ENCODE measurements around the gene LCE1E. TPM values are rescaled to one million over a fixed set of nuclear protein-coding genes. Genes with fewer than 3 reads are reported as not detected.

The LCE1E gene
- total RNA-seq, 1 donor from 2014 or later = not detected

DNA sequence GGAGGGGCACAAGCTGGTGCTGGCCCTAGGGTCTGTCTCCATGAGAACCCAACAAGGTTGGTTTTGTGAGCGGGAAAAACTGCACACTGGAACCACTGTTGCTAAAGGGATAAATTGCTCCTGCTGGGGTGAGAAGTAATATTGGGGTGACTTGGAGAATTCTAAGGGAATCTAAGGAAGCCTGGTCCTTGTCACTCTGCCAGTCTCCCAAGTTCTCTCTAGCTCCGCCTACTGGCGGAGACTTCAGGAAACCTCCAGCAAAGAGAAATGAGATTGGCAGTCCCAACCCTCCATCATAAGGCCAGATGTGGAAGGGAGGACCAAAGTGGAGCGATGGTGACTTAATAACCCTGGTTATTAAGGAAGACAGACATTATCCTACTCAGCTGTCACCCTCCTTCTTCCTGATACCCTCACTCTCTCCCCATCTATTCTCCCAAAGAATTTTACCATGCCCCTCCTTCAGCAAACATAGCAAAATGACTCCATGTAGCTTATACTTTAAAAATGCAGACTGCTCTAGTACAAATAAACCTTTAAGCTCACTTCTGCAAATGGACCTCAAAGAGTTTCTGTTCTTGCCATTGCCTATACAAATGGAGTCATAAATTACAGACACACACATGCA lies 8.4 kb upstream of the LCE1E start:
- DNase-seq (ENCODE audit: low spot score) = no peak

DNA sequence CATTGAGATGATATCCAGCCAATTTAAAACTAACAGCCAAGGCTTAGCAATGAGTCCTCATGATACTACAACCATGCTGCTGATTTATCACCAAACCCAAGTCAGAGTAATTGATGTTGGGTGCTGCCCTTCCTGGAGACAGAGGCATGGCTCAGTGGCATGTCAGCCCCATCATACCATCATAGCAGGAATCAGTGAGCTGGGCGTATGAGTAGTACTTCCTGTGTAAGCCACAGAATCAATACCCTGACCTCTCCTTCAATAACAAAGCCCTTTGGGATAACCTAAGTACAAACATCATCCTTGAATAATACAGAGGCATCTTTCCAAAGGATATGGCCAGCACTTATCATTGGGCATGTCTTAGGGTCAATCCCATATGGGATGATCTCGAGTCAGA lies 3.0 kb upstream of the LCE1E start:
- DNase-seq (ENCODE audit: low spot score) = no peak

DNA sequence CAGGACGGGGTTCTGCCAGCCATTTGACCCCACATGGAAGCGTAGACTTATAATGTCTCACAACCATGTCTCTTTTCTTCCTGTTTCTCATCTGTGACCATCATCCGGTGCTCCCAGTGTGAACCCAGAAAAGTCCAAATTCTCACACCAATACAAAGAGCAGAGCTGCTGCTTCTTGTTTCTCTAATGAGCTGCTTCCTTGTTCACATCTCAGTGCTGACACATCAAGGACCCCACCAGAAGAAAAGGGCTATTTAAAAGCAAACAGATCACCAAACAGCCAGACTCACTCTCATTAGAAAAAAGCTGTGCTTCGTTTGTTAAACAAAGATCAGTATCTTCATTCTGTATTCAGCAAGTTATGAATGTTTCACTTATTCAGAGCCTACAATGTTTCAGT lies 9.6 kb downstream of the LCE1E start:
- DNase-seq (ENCODE audit: low spot score) = no peak

GRCh38 chr1:152796421-152796820 lies 10.4 kb downstream of the LCE1E start, which contains the start of gene LCE1D:
TSS of gene LCE1D (plus strand) at chr1:152796721. CDS start at chr1:152797795, 1,074 bp downstream.
- no peak for DNase-seq (ENCODE audit: low spot score)

- DNase-seq (ENCODE audit: low spot score) = no peak
Measured at GRCh38 chr1:152801333-152801732, 15.3 kb downstream of the LCE1E start.

DNA sequence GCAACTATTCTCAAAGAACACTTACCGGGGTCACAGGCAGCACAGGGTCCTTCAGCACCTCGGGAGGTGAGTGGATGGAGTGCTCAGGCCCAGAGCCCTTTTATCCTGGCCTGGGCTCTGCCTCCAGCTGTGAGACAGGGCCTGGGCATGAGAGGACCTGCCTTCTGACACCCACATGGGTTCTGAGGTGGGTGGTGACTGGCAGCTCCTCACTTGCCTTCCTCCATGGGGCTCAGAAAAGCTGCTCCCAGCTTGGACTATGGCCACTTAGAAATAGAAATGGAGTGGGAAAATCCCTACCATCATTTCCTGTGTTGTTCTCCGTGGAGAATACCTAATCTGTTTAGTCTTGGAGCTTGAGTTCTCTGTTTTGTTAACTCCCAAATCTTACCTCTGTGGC lies 20.5 kb downstream of the LCE1E start, which contains the start of gene LCE1C:
TSS of gene LCE1C (minus strand) at position 76 of the 400 bp plus-strand sequence. CDS start 1,173 bp downstream, outside the sequence.
- DNase-seq (ENCODE audit: low spot score) = no peak

GRCh38 chr1:152811050-152811449 lies 25.0 kb downstream of the LCE1E start:
- no peak for DNase-seq (ENCODE audit: low spot score)

DNA sequence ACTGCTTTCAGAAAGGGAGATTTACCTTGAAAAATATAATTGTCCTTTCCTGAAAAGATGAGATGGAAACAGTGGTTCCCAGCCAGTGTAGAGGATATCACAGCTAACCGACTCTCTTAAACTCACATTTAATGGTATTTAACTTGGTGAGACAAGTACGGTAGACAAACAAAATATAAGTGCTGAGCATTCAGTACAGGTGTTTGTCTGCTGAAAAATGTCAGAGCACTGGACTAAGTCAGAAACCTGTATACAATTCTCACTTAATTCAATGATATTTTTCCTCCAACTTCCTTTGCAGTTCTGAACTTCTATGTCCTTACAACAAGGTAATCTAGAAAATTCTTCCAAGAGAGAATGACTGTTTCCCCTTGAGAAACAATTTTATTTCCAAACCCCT lies 25.6 kb downstream of the LCE1E start, which contains the start of gene LCE1B:
TSS of gene LCE1B (plus strand) at position 301 of the 400 bp plus-strand sequence. CDS start 476 bp downstream, outside the sequence.
- no peak for DNase-seq (ENCODE audit: low spot score)

DNA sequence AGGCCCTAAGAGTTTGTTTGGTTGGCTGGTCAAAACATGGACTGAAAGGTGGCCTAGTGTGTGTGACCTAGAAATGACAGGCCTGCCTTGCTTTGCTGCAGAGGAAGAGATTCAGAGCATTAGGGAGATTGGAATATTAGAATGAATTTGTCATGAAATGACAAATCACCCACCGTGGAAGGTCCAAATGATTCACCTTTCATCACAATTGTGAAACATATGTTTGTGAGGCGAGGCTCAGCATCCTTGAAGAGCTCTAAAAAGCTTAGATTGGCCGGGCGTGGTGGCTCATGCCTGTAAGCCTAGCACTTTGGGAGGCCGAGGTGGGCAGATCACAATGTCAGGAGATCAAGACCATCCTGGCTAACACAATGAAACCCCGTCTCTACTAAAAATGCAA lies 31.3 kb downstream of the LCE1E start:
- no peak for DNase-seq (ENCODE audit: low spot score)

DNA sequence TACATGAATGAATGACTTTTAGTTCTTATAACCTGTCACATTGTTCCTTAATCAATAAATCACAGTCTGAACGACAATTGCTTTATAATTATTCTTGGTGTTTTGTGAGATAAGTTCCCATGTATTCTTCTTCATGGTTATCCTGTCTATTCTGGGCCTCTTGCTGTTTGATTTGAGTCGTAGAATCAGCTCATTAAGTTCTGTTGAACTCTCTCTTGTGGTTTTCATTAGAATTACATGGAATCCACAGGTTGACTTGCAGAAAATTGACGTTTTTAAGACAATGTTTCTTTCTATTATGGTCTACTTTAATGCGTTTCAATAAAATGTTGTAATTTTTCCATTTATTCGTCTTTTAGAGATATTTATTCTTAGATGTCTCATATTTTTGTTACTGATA lies 37.2 kb downstream of the LCE1E start:
- no peak for DNase-seq (ENCODE audit: low spot score)

DNA sequence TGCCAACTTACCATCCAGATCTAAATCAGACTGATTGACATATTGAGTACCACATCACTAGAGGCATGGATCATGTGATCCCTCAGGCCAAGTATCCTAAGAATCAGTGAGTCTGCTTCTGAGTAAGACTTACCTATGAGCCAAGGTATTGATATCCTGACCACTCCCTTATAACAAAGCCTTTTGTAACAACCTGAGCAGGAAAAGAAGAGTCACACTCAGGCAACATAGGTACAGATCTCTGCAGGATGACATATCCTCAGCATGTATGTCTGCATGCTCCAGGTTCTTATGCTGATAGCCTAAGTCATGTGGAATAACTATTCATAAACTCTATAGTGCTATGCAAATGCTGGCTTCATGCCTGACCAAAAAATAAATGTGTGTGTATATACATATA lies 38.9 kb downstream of the LCE1E start:
- no peak for DNase-seq (ENCODE audit: low spot score)

- no peak for DNase-seq (ENCODE audit: low spot score)
Measured at GRCh38 chr1:152827173-152827572, 41.1 kb downstream of the LCE1E start, which contains the start of gene LCE1A. TSS of gene LCE1A (plus strand) at chr1:152827473. CDS start at chr1:152827473, 0 bp downstream.

GRCh38 chr1:152836870-152837269 lies 50.8 kb downstream of the LCE1E start:
- no peak for DNase-seq (ENCODE audit: low spot score)

Other genes with a start within 250 kb of the LCE1E start
- gene LCE3E, start 219.5 kb upstream of the LCE1E start, total RNA-seq = not detected
- not detected for gene LCE3D, start 205.7 kb upstream of the LCE1E start, total RNA-seq
- not detected for gene LCE3C, start 186.0 kb upstream of the LCE1E start, total RNA-seq
- not detected for gene LCE3B, start 172.4 kb upstream of the LCE1E start, total RNA-seq
- gene LCE3A, start 163.2 kb upstream of the LCE1E start, total RNA-seq = not detected
- not detected for gene LCE2D, start 122.9 kb upstream of the LCE1E start, total RNA-seq
- gene LCE2C, start 111.0 kb upstream of the LCE1E start, total RNA-seq = not detected
- not detected for gene LCE2B, start 100.1 kb upstream of the LCE1E start, total RNA-seq
- not detected for gene LCE2A, start 87.9 kb upstream of the LCE1E start, total RNA-seq
- not detected for gene LCE4A, start 78.1 kb upstream of the LCE1E start, total RNA-seq
- not detected for gene KPRP, start 28.2 kb upstream of the LCE1E start, total RNA-seq
- gene LCE1F, start 11.1 kb upstream of the LCE1E start, total RNA-seq = not detected
- not detected for gene LCE1D, start 10.5 kb downstream of the LCE1E start, total RNA-seq
- gene LCE1C, start 20.4 kb downstream of the LCE1E start, total RNA-seq = not detected
- gene LCE1B, start 25.7 kb downstream of the LCE1E start, total RNA-seq = not detected
- gene LCE1A, start 41.2 kb downstream of the LCE1E start, total RNA-seq = not detected
- gene LCE6A, start 56.6 kb downstream of the LCE1E start, total RNA-seq = not detected
- gene LCE7A, start 73.7 kb downstream of the LCE1E start, total RNA-seq = not detected
- not detected for gene SMCP, start 92.1 kb downstream of the LCE1E start, total RNA-seq
- gene IVL, start 122.3 kb downstream of the LCE1E start, total RNA-seq = not detected
- gene SPRR5, start 160.9 kb downstream of the LCE1E start, total RNA-seq = not detected
- not detected for gene SPRR4, start 184.4 kb downstream of the LCE1E start, total RNA-seq
- gene SPRR1A, start 197.8 kb downstream of the LCE1E start, total RNA-seq = not detected
- not detected for gene SPRR3, start 215.5 kb downstream of the LCE1E start, total RNA-seq
- not detected for gene SPRR1B, start 244.9 kb downstream of the LCE1E start, total RNA-seq

Measured in mesenteric fat pad (tissue), 1 donor.